Astrocyte of the cerebellum (primary cell): ENCODE data around the gene FCRL5.
"Not testable (repeated sequence)": the region's sequence is repeated elsewhere in the genome, so short reads cannot be mapped to it uniquely, and the experiment has no call there.

ENCODE experiments used
- DNase-seq: peaks from one replicate; pipeline ENCODE4 v3.0.0-alpha.2; 2011; ENCODE audit warnings: low read depth
- H3K4me3 ChIP-seq: 2 replicates; pipeline ENCODE4 v1.5.1; 2011; ENCODE audit warnings: mild to moderate bottlenecking, low read depth, low read length, moderate library complexity
- in situ Hi-C: cut with HindIII; loops from 2 replicates; pipeline ENCODE4 v1.10.0; 2017; ENCODE audit warnings: low sequenced_read_pairs
- TF ChIP-seq, protein P1 (sequence below): IDR thresholded peaks from 2 replicates; pipeline ENCODE4 v1.5.1; 2012; ENCODE audit warnings: low read length, low read depth, moderate library complexity, mild to moderate bottlenecking; ENCODE audit errors: missing control alignments

Gene FCRL5

DNA sequence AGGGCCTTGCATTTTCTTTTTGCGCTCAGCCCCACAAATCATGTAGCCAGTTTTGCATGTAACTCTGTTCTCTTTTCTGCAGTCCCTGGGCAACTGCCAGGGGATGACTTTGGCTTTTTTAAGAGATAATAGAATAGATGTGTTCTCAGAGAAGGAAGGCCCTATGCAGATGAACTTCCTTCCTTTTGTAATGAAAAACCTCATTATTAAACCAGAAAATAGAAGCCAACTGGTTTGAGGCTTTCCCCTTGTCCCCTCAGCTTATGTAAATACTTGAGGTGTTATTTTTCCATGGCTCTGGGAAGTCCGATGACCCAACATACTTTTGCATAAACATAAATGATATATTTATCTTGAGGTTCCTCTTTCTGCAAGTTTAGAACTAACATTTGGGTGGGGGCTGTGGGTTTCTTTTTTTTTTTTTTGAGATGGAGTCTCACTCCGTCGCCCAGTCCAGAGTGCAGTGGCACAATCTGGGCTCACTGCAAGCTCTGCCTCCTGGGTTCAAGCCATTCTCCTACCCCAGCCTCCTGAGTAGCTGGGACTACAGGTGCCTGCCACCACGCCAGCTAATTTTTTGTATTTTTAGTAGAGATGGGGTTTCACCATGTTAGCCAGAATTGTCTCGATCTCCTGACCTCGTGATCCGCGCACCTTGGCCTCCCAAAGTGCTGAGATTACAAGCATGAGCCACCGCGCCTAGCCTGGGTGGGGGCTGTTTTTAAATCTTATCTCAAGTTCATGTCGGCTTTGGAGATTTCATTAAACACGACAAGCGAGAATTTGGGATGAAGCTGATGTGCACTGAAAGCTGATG is 14.4 kb upstream of the FCRL5 start:
- no peak overlapping the region for H3K4me3 ChIP-seq
- TF ChIP-seq, protein P1, sequence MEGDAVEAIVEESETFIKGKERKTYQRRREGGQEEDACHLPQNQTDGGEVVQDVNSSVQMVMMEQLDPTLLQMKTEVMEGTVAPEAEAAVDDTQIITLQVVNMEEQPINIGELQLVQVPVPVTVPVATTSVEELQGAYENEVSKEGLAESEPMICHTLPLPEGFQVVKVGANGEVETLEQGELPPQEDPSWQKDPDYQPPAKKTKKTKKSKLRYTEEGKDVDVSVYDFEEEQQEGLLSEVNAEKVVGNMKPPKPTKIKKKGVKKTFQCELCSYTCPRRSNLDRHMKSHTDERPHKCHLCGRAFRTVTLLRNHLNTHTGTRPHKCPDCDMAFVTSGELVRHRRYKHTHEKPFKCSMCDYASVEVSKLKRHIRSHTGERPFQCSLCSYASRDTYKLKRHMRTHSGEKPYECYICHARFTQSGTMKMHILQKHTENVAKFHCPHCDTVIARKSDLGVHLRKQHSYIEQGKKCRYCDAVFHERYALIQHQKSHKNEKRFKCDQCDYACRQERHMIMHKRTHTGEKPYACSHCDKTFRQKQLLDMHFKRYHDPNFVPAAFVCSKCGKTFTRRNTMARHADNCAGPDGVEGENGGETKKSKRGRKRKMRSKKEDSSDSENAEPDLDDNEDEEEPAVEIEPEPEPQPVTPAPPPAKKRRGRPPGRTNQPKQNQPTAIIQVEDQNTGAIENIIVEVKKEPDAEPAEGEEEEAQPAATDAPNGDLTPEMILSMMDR = no peak
- in situ Hi-C loops = no loop called here
- DNase-seq = no peak

GRCh38 chr1:157562515-157562914 is 10.2 kb upstream of the FCRL5 start:
- no peak for DNase-seq
- TF ChIP-seq, protein P1 = no peak
- H3K4me3 ChIP-seq = no peak overlapping the region
- in situ Hi-C loops = no loop called here

DNA sequence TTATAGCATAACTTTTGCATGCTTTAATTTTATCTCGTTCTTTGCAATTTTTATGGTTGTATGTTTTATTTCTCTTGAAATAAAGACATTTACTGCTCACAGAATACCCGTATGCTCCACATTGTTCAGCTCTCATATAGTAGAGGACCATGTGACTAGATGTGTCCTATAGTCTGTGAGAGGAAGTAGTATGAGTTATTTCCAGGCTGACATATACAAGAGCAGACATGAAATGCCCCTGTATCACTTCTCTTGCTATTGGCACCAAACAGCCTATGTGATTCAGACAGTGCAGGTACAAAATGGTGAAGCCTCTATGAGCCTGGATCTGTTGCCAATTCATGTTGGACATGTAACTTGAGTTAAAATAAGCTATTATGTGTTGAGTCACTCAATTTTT is 5.8 kb upstream of the FCRL5 start:
- DNase-seq = no peak
- H3K4me3 ChIP-seq = no peak overlapping the region
- in situ Hi-C loops = no loop called here
- TF ChIP-seq, protein P1 = no peak

DNA sequence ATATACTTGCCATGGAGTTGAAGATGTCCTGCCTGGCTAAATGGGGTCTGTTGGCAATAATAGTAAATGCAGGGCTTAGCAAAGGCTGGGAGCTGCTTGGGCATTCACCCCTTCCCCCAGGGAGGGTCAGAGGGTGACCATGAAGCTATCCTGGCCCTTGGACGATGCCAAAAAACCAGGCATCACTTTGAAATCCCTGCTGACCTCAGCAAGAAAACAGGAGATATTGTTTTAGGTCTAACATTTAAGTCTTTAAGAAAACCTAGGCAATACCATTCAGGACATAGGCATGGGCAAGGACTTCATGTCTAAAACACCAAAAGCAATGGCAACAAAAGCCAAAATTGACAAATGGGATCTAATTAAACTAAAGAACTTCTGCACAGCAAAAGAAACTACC is 4.2 kb downstream of the FCRL5 start:
- H3K4me3 ChIP-seq, DNase-seq, in situ Hi-C loops: not testable (repeated sequence)

GRCh38 chr1:157542676-157543075 is 9.6 kb downstream of the FCRL5 start:
- DNase-seq = no peak
- in situ Hi-C loops = no loop called here
- TF ChIP-seq, protein P1 = no peak
- no peak overlapping the region for H3K4me3 ChIP-seq

DNA sequence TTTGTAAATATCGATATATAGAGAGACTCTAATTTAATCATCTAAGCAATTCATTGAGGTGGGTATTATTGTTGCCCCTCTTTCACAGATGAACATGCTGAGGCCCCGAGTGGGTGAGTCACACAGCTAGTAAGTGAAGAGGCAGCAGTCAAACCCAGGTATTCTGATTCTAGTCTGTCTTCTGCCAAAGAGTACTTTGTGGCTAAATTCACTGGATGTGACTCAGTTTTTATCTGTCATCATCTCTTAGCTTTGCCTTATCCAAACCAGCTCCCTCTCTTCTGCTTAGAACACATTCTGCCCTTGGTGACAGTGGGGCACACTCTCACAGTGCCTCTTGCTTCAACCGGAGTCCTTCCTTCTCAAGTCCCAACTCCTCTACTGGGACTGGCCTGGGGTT is 11.5 kb downstream of the FCRL5 start:
- DNase-seq = no peak
- in situ Hi-C loops = no loop called here
- TF ChIP-seq, protein P1 = no peak
- H3K4me3 ChIP-seq = no peak overlapping the region

GRCh38 chr1:157540160-157540748 is 12.1 kb downstream of the FCRL5 start:
- no peak overlapping the region for H3K4me3 ChIP-seq
- in situ Hi-C loops = no loop called here
- TF ChIP-seq, protein P1 = no peak
- DNase-seq = no peak
